Stimulated activated CD4-positive, alpha-beta T cell treated with anti-CD3 and anti-CD28 coated beads, TNF-alpha, amount 100 ng/mL, for 48 hours (primary cell): ENCODE results near the gene ITGA4.

Experiments
- DNase-seq, 3 donors: peaks; one replicate each; pipeline ENCODE4 v3.0.0-alpha.2; 2020; ENCODE audit warnings: low read depth in 3 of 3

Gene ITGA4

GRCh38 chr2:181574321-181574720 is 117.1 kb downstream of the ITGA4 start:
- DNase-seq: no peak

DNA sequence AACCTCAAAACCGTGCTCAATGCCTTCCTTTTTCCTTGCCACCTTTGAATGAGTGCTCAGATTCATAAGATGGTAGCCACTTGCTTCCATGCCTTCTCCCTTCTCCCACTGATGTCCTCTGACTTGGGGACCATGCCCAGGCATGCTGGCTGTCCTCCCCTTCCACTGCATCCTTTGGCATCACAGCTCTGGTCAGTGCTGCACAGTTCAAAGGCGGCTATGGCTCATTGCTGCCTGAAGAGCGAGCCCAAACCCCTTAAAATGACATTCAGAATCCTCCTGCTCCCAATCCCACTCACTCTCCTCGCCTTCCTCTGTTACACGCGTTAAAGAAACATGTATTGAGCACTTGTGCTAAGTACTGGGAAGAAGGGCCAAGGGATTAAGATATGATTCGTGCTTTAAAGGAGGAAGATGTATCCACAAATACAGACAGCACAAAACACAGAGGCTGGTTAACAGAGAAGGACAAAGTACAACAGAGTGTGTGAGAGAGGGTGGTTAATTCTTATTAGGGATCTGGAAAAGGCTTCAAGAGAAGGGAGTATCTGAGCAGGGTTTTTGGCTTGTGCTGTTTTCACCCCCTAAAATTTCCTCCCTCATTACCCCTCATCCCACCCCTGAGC is 118.0 kb downstream of the ITGA4 start:
- no peak for DNase-seq

DNA sequence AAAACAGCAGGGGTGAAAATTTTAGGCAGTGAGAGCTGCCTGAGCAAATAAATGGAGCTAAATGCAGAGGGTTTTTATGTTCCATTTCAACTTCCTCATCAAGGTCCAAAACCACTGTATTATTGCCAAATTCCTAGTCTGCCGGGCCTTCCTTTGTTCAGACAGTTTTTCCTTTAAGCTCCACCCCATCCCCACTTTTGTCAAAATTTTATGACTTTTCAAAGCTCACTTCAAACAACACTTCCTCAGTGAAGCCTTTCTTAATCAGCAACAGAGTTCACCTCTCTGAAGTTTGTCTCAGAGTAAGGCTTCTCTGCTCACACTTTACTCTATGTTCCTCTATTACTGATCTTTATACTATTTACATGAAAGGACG is 118.5 kb downstream of the ITGA4 start:
- DNase-seq: no peak

DNA sequence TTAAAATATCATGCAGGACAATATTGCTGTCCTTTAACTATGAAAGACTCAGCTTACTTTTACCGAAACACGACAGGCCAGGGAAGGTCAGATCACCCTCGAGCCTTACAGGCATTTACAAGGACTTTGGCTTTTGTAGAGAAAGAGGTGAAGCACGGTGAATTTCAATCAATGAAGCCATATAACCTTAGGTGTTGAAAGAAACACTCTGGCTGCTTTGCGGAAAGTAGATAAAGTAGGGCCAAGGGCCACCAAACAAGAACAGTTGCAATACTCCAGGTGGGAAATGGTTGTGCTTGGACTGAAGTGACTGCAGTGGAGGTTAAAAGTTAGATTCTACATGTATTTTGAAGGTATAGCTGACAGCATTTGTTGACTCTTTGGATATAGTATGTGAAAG is 119.2 kb downstream of the ITGA4 start:
- DNase-seq: no peak

GRCh38 chr2:181578829-181579228 is 121.6 kb downstream of the ITGA4 start:
- no peak for DNase-seq

DNA sequence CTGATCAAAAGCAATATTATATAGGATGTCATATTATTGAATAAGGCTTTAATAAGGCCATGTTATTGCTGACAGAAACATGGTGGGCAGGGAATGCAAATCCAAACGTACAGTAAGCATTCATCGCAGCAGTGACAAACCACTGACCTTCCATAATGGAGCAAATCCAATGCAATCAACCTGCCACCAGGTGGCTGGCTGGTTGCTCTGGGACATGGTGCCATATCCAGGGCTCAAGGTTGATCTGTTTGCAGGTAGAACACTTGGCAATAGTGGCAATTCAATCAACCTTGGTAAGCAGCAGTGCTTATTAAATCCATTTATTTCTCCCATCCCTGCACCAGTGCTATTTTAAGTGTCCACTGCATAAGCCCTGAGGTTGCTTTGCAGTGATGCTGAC is 124.3 kb downstream of the ITGA4 start:
- DNase-seq: no peak

GRCh38 chr2:181585732-181586131 is 128.5 kb downstream of the ITGA4 start:
- DNase-seq: no peak
